ENCODE results near the gene ZNF132. TPM values are rescaled to one million over a fixed set of nuclear protein-coding genes. Genes with fewer than 3 reads are reported as not detected.

The ZNF132 gene
- total RNA-seq, 2 donors from 2014 or later: 2.6 to 5.8 TPM

GRCh38 chr19:58382997-58383603 lies 56.9 kb downstream of the ZNF132 start:
- no peaks in the 10 kb centered on the region for H3K36me3 ChIP-seq
- peaks cover 9% of the 10 kb centered on the region for H3K4me1 ChIP-seq
- no peak for TF ChIP-seq CTCF (IDR thresholded peaks at IDR 0.05)
- H3K27ac ChIP-seq: no peak overlapping the region
- no peak for DNase-seq
- intact Hi-C loops (cut with DNase I): no loop called here
- H3K4me3 ChIP-seq: no peak overlapping the region
- no peak overlapping the region for H3K9ac ChIP-seq (ENCODE audit: low read depth in 2 of 2, low read length in 2 of 2)
- no peaks in the 10 kb centered on the region for H3K27me3 ChIP-seq
- H3K9me3 ChIP-seq: no peaks in the 10 kb centered on the region

Small RNA genes within 50 kb of the gene (microRNA-seq; reads per million reads assigned to microRNA genes)
- not detected for gene MIR4754

Other genes starting within 250 kb of the ZNF132 start
- 10 to 100 TPM; 17.2 to 29.6 TPM for gene ZNF544, start 211.2 kb downstream of the ZNF132 start, total RNA-seq
- gene ZNF8, start 161.2 kb downstream of the ZNF132 start, total RNA-seq: 1 to 10 TPM; 3.4 to 3.8 TPM
- 10 to 100 TPM; 21.6 to 25.0 TPM for gene ERVK3-1, start 134.8 kb downstream of the ZNF132 start, total RNA-seq
- gene ZSCAN22, start 113.2 kb downstream of the ZNF132 start, total RNA-seq: 1 to 10 TPM; 3.0 to 3.7 TPM
- 1 to 10 TPM; 3.6 to 4.7 TPM for gene A1BG, start 86.7 kb downstream of the ZNF132 start, total RNA-seq
- gene ZNF497, start 77.4 kb downstream of the ZNF132 start, total RNA-seq: 1 to 10 TPM in 1 of 2 donors, under 1 TPM in 1; 0.98 to 1.9 TPM
- 1 to 10 TPM; 1.8 to 2.6 TPM for gene ZNF837, start 59.1 kb downstream of the ZNF132 start, total RNA-seq
- 100 to 1,000 TPM; 781 to 884 TPM for gene RPS5, start 52.9 kb downstream of the ZNF132 start, total RNA-seq
- gene RNF225, start 44.5 kb downstream of the ZNF132 start, total RNA-seq: not detected
- gene ZNF584, start 31.5 kb downstream of the ZNF132 start, total RNA-seq: 1 to 10 TPM; 5.9 to 8.5 TPM
- 1 to 10 TPM; 4.4 to 7.5 TPM for gene ZNF324B, start 11.5 kb upstream of the ZNF132 start, total RNA-seq
- 10 to 100 TPM; 10.2 to 12.0 TPM for gene ZNF324, start 26.9 kb upstream of the ZNF132 start, total RNA-seq
- 10 to 100 TPM in 1 of 2 donors, 1 to 10 TPM in 1; 7.4 to 10.5 TPM for gene ZNF446, start 36.2 kb upstream of the ZNF132 start, total RNA-seq
- 1 to 10 TPM; 3.7 to 8.7 TPM for gene SLC27A5, start 71.8 kb upstream of the ZNF132 start, total RNA-seq
- 10 to 100 TPM; 13.5 to 20.2 TPM for gene ZBTB45, start 79.7 kb upstream of the ZNF132 start, total RNA-seq
- gene TRIM28, start 103.9 kb upstream of the ZNF132 start, total RNA-seq: 100 to 1,000 TPM; 205 to 412 TPM
- gene CHMP2A, start 115.0 kb upstream of the ZNF132 start, total RNA-seq: 100 to 1,000 TPM; 176 to 183 TPM
- gene UBE2M, start 118.5 kb upstream of the ZNF132 start, total RNA-seq: 10 to 100 TPM; 63.0 to 79.4 TPM
- gene MZF1, start 133.2 kb upstream of the ZNF132 start, total RNA-seq: 10 to 100 TPM; 19.3 to 39.2 TPM